Spleen (tissue), 11 donors: ENCODE data around the gene FRMD4A. TPM values are rescaled to one million over a fixed set of nuclear protein-coding genes. Genes with fewer than 3 reads are reported as not detected.

Experiments
- DNase-seq: peaks from one replicate; pipeline ENCODE4 v3.0.0-alpha.2; 2020
- H3K27ac ChIP-seq, 8 donors: fragments of 200-600 bp; sonication (generic) in 7 of 8; 1 replicate in 4 of 8; 2 replicates in 4 of 8; pipeline versions ENCODE4 v1.5.0 to v1.8.0; 2016 to 2021; ENCODE audit warnings: inconsistent platforms in 4 of 8, mild to moderate bottlenecking in 4 of 8, moderate library complexity in 1 of 8
- H3K27me3 ChIP-seq, 7 donors: fragments of 200-600 bp; sonication (generic) in 6 of 7; replicated peaks in 1 of 7; 1 replicate in 4 of 7; 2 replicates in 3 of 7; pipeline versions ENCODE4 v1.5.0 to v1.8.0; 2016 to 2021; ENCODE audit warnings: inconsistent platforms in 3 of 7, mild to moderate bottlenecking in 1 of 7
- H3K36me3 ChIP-seq, 6 donors: fragments of 200-600 bp; sonication (generic) in 5 of 6; 1 replicate in 4 of 6; 2 replicates in 2 of 6; pipeline versions ENCODE4 v1.5.0 to v1.8.0; 2016 to 2021; ENCODE audit warnings: inconsistent platforms in 2 of 6
- H3K4me1 ChIP-seq, 6 donors: fragments of 200-600 bp; sonication (generic) in 5 of 6; 1 replicate in 3 of 6; 2 replicates in 3 of 6; pipeline versions ENCODE4 v1.5.0 to v1.8.0; 2016 to 2021; ENCODE audit warnings: inconsistent platforms in 3 of 6
- H3K4me3 ChIP-seq, 8 donors: fragments of 200-600 bp; sonication (generic) in 7 of 8; 1 replicate in 4 of 8; 2 replicates in 4 of 8; pipeline versions ENCODE4 v1.5.0 to v1.8.0; 2016 to 2021; ENCODE audit warnings: inconsistent platforms in 4 of 8, mild to moderate bottlenecking in 4 of 8, moderate library complexity in 2 of 8
- H3K9me3 ChIP-seq, 8 donors: fragments of 200-600 bp; sonication (generic) in 7 of 8; 1 replicate in 4 of 8; 2 replicates in 4 of 8; pipeline versions ENCODE4 v1.5.0 to v1.8.0; 2016 to 2021; ENCODE audit warnings: inconsistent platforms in 4 of 8
- CTCF ChIP-seq, 11 experiments: fragments of 200-600 bp in 7 of 11; fragments of 450-650 bp in 4 of 11; sonication (generic) in 4 of 11; IDR thresholded peaks in 8 of 11; conservative IDR thresholded peaks in 3 of 11; 1 replicate in 7 of 11; 2 replicates in 4 of 11; pipeline versions ENCODE4 v1.4.0 to v1.8.0; 2016 to 2021; ENCODE audit warnings: antibody characterized with exemption in 11 of 11, inconsistent platforms in 4 of 11, mild to moderate bottlenecking in 1 of 11
- POLR2A ChIP-seq, 3 donors: fragments of 450-650 bp; IDR thresholded peaks; one replicate each; pipeline ENCODE4 v1.5.1; 2017; ENCODE audit warnings: antibody characterized with exemption in 3 of 3, mild to moderate bottlenecking in 1 of 3
- POLR2AphosphoS5 ChIP-seq, 3 donors: sonication (generic); formaldehyde crosslinking; IDR thresholded peaks; one replicate each; pipeline ENCODE4 v1.5.1; 2017; ENCODE audit warnings: antibody characterized with exemption in 3 of 3
- WGBS, 5 donors: extraction: QIAGEN DNeasy Blood & Tissue Kit in 3 of 5; methylation state at CpG; one replicate each; pipeline versions ENCODE4 v1.1.5 to v1.1.7; 2013 to 2018; 5-methylcytosine and 5-hydroxymethylcytosine counted together
- intact Hi-C: fragments of 100-400 bp; cut with DNase I; formaldehyde crosslinking; loops from one replicate; pipeline ENCODE4 v1.15.0; 2023; ENCODE audit warnings: low total_unique reads
- polyA plus RNA-seq, 3 donors: library from polyadenylated mRNA; stranded (reverse); fragments of 200-250 nt; gene quantifications; one replicate each; pipeline ENCODE4 v1.2.1, GENCODE V29; 2013
- total RNA-seq, 7 donors: library from RNA; depleted of rRNA in 3 of 7; stranded (reverse); fragments of >200 nt in 3 of 7; fragmentation: NEBNext Ultra II Directional in 4 of 7; extraction: Animal tissue kit (Norgen Biotek cat#: 25700) in 4 of 7; gene quantifications; one replicate each; pipeline versions ENCODE4 v1.1.0 to v1.2.1, GENCODE V29; 2016 to 2021
- donor health status: healthy with polysubstance abuse.
- donor health status: DM: no; HTN: no; CAD: no; lungs with moderate emphysema.
- donor health status: DM: no; HTN: no; CAD: no.
- donor health status: Bipolar disorder and iron deficiency.
- donor health status: healthy.
- donor health status: DM: no; HTN: no; CAD: no.
- donor health status: DM: yes; HTN: yes; CAD: no.

The FRMD4A gene
- total and polyA plus RNA-seq, 10 donors = 9.2 to 141 (median 80.5) TPM

- Histone ChIP-seq H3K27me3 (peaks cover 0 to 66% (median 26%) of the 10 kb centered on the region in 7 donors), H3K27ac (no peak overlapping the region), H3K36me3 (no peaks in the 10 kb centered on the region), H3K4me3 (no peak overlapping the region), H3K9me3 (no peaks in the 10 kb centered on the region), H3K4me1 (peaks cover 0 to 25% (median 4%) of the 10 kb centered on the region in 6 donors)
- WGBS, 5 donors = 22 to 27% (median 24%) methylated on average over 13 of the region's 13 CpGs
- TF ChIP-seq CTCF (IDR thresholded peaks at IDR 0.05 in 8 of 11, conservative IDR thresholded peaks at IDR 0.05 in 3 of 11) (no peak), POLR2A (IDR thresholded peaks at IDR 0.05) (no peak), POLR2AphosphoS5 (IDR thresholded peaks at IDR 0.05) (no peak)
- intact Hi-C loops = loop anchor here (10.0 kb wide), 1 partner anchor 396 kb away; no protein-coding TSS in a partner anchor
- no peak for DNase-seq
These were observed 149.7 kb downstream of the FRMD4A start for GRCh38 chr10:14180911-14181566.

GRCh38 chr10:14179251-14179650, 151.5 kb downstream of the FRMD4A start:
- Histone ChIP-seq H3K4me1 (peaks cover 0 to 11% (median 3%) of the 10 kb centered on the region in 6 donors), H3K27me3 (peaks cover 0 to 82% (median 38%) of the 10 kb centered on the region in 7 donors), H3K36me3 (no peaks in the 10 kb centered on the region), H3K9me3 (no peaks in the 10 kb centered on the region), H3K27ac (no peak overlapping the region), H3K4me3 (no peak overlapping the region)
- intact Hi-C loops = no loop called here
- 31 to 63% (median 38%) methylated on average over 2 of the region's 2 CpGs for WGBS, 5 donors
- TF ChIP-seq CTCF (IDR thresholded peaks at IDR 0.05 in 8 of 11, conservative IDR thresholded peaks at IDR 0.05 in 3 of 11) = no peak
- TF ChIP-seq POLR2AphosphoS5 (IDR thresholded peaks at IDR 0.05) = no peak
- no peak for TF ChIP-seq POLR2A (IDR thresholded peaks at IDR 0.05)
- DNase-seq = no peak

GRCh38 chr10:14173706-14174594, 156.8 kb downstream of the FRMD4A start:
- Histone ChIP-seq H3K4me3 (peak overlapping the region; percentile 20 to 67 (median 28)), H3K27ac (no peak overlapping the region), H3K36me3 (no peaks in the 10 kb centered on the region), H3K9me3 (no peaks in the 10 kb centered on the region), H3K4me1 (peaks cover 6 to 18% (median 16%) of the 10 kb centered on the region in 6 donors), H3K27me3 (peaks cover 0 to 79% (median 39%) of the 10 kb centered on the region in 7 donors)
- TF ChIP-seq POLR2AphosphoS5 (IDR thresholded peaks at IDR 0.05) = no peak
- TF ChIP-seq POLR2A (IDR thresholded peaks at IDR 0.05) = no peak
- TF ChIP-seq CTCF (IDR thresholded peaks at IDR 0.05 in 8 of 11, conservative IDR thresholded peaks at IDR 0.05 in 3 of 11) = no peak
- DNase-seq = no peak
- intact Hi-C loops = no loop called here
- 3 to 7% (median 5%) methylated on average over 32 of the region's 32 CpGs for WGBS, 5 donors

GRCh38 chr10:14173391-14173705, 157.4 kb downstream of the FRMD4A start:
- Histone ChIP-seq H3K27ac (no peak overlapping the region), H3K27me3 (peaks cover 0 to 74% (median 33%) of the 10 kb centered on the region in 7 donors), H3K9me3 (no peaks in the 10 kb centered on the region), H3K4me1 (peaks cover 6 to 18% (median 16%) of the 10 kb centered on the region in 6 donors), H3K4me3 (peak overlapping the region; percentile 20 to 67 (median 28)), H3K36me3 (no peaks in the 10 kb centered on the region)
- DNase-seq = no peak
- intact Hi-C loops = no loop called here
- 2 to 3% (median 3%) methylated on average over 6 of the region's 6 CpGs for WGBS, 5 donors
- no peak for TF ChIP-seq CTCF (IDR thresholded peaks at IDR 0.05 in 8 of 11, conservative IDR thresholded peaks at IDR 0.05 in 3 of 11)
- no peak for TF ChIP-seq POLR2A (IDR thresholded peaks at IDR 0.05)
- TF ChIP-seq POLR2AphosphoS5 (IDR thresholded peaks at IDR 0.05) = no peak
